Measurements from ENCODE around the gene SPSB4. TPM values are rescaled to one million over a fixed set of nuclear protein-coding genes. Genes with fewer than 3 reads are reported as not detected.

Gene SPSB4
- total and polyA plus RNA-seq, 2 of the 8 experiments (the other 6 are each of a cell fraction or from before 2014, with no cell fraction given): 15.1 to 17.2 TPM

GRCh38 chr3:141047168-141047567, 4.0 kb upstream of the SPSB4 start:
- no peak overlapping the region for H3K14ac ChIP-seq (ENCODE audit: insufficient read length)
- H3K4ac ChIP-seq (replicated peaks; ENCODE audit: insufficient read length, low read depth, low read length): no peak overlapping the region
- DNase-seq (ENCODE audit: low read depth in 1 of 2, low spot score in 2 of 2) (no peak), FAIRE-seq (no peak)
- WGBS, 2 experiments (ENCODE audit: extremely low coverage in 1 of 2, insufficient coverage in 1 of 2, insufficient read length in 1 of 2, insufficient replicate concordance in 2 of 2, low coverage in 1 of 2, low lambda C conversion rate in 2 of 2, missing lambda C conversion rate in 1 of 2): 89% methylated on average over 1 of the region's 1 CpG; no CpG with 5 or more reads in 1 of the 2 experiments
- peaks cover 0 to 28% (median 9%) of the 10 kb centered on the region in 4 experiments; a peak in 5 of 7 replicates for H3K27me3 ChIP-seq (replicated peaks in 1 of 4; ENCODE audit: control insufficient read depth in 3 of 4, extremely low read depth in 1 of 4, insufficient read depth in 3 of 4, low read length in 3 of 4)
- no peak overlapping the region for H3K56ac ChIP-seq (replicated peaks; ENCODE audit: insufficient read length, low read depth, low read length)
- no peak overlapping the region for H3K9ac ChIP-seq (replicated peaks in 1 of 4; ENCODE audit: extremely low read depth in 1 of 4, low read depth in 3 of 4, low read length in 3 of 4)
- H2BK15ac ChIP-seq (ENCODE audit: low read length): no peak overlapping the region
- no peak overlapping the region for H3K4me3 ChIP-seq (ENCODE audit: extremely low read depth in 1 of 4, insufficient read depth in 2 of 4, low read depth in 3 of 4, low read length in 4 of 4)
- peaks cover 9% of the 10 kb centered on the region for H3K23me2 ChIP-seq (ENCODE audit: low read depth, low read length)
- H3K4me1 ChIP-seq (replicated peaks in 1 of 4; ENCODE audit: control insufficient read depth in 3 of 4, insufficient read depth in 4 of 4, low read length in 3 of 4): peaks cover 0 to 17% (median 5%) of the 10 kb centered on the region in 4 experiments; a peak in 5 of 7 replicates
- no peaks in the 10 kb centered on the region for H3K9me3 ChIP-seq (ENCODE audit: insufficient read depth in 2 of 2, low read depth in 1 of 2, low read length in 1 of 2)
- no peaks in the 10 kb centered on the region for H3K79me2 ChIP-seq (ENCODE audit: control insufficient read depth in 1 of 2, insufficient read depth in 2 of 2, low read length in 2 of 2)
- no peak overlapping the region for H3K18ac ChIP-seq (ENCODE audit: extremely low read depth, low read length)
- POLR2A ChIA-PET (ENCODE audit: partially characterized antibody): no interaction called here
- H2AFZ ChIP-seq (ENCODE audit: low read length): no peak overlapping the region
- H4K91ac ChIP-seq (replicated peaks; ENCODE audit: insufficient read length, low read length): no peak overlapping the region
- no peaks in the 10 kb centered on the region for H3K79me1 ChIP-seq (ENCODE audit: low read depth, low read length)
- no peak overlapping the region for H2BK120ac ChIP-seq (replicated peaks; ENCODE audit: low read depth, low read length)
- H2BK20ac ChIP-seq (ENCODE audit: low read length): no peak overlapping the region
- no peak overlapping the region for H2AK5ac ChIP-seq (ENCODE audit: low read depth, low read length)
- no peak overlapping the region; the same call in 1 of the 2 replicates for H2BK12ac ChIP-seq (ENCODE audit: low read depth, low read length)
- H3K27ac ChIP-seq (ENCODE audit: low read depth, low read length): no peak overlapping the region
- H3K36me3 ChIP-seq (ENCODE audit: control insufficient read depth in 2 of 4, insufficient read depth in 4 of 4, low read length in 3 of 4): no peaks in the 10 kb centered on the region
- no peak overlapping the region for H4K5ac ChIP-seq (ENCODE audit: insufficient read length, low read depth, low read length)
- H2BK5ac ChIP-seq (ENCODE audit: low read depth, low read length): no peak overlapping the region
- no peak overlapping the region for H3K23ac ChIP-seq (ENCODE audit: insufficient read length)
- no peak overlapping the region for H3K4me2 ChIP-seq (ENCODE audit: insufficient read depth in 1 of 2, low read depth in 2 of 2, low read length in 2 of 2)
- CTCF ChIA-PET (ENCODE audit: partially characterized antibody): interaction anchor here (0.6 to 9.8 kb wide), 10 partner anchors 8 to 183 kb away, joined by 3 to 333 read pairs (median 40); no protein-coding TSS in a partner anchor
- no peaks in the 10 kb centered on the region for H4K20me1 ChIP-seq (replicated peaks in 1 of 2; ENCODE audit: control insufficient read depth in 1 of 2, insufficient read depth in 2 of 2, low read length in 2 of 2)
- no peak overlapping the region for H4K8ac ChIP-seq (ENCODE audit: extremely low read depth, insufficient read depth, low read length)
- no peak for TF ChIP-seq SAP30 (IDR thresholded peaks at IDR 0.05; ENCODE audit: insufficient read depth, insufficient replicate concordance, low read length)
- no peak for TF ChIP-seq KDM5A (IDR thresholded peaks at IDR 0.05; ENCODE audit: low read length)
- no peak for TF ChIP-seq CREB1 (IDR thresholded peaks at IDR 0.05)
- no peak for TF ChIP-seq RBBP5 (IDR thresholded peaks at IDR 0.05; ENCODE audit: borderline replicate concordance, low read depth, low read length)
- TF ChIP-seq ATF2 (IDR thresholded peaks at IDR 0.05; ENCODE audit: low read length): no peak
- no peak for TF ChIP-seq POLR2AphosphoS5 (IDR thresholded peaks at IDR 0.05; ENCODE audit: low read depth, low read length)
- no peak for TF ChIP-seq HDAC2 (IDR thresholded peaks at IDR 0.05; ENCODE audit: borderline replicate concordance in 1 of 2, low read depth in 2 of 2, low read length in 2 of 2)
- no peak for TF ChIP-seq ASH2L (IDR thresholded peaks at IDR 0.05; ENCODE audit: low read length)
- TF ChIP-seq USF2 (IDR thresholded peaks at IDR 0.05; ENCODE audit: low read length): no peak
- TF ChIP-seq SP1 (IDR thresholded peaks at IDR 0.05; ENCODE audit: low read depth, low read length): no peak
- no peak for TF ChIP-seq EZH2 (IDR thresholded peaks at IDR 0.05; ENCODE audit: low read depth, low read length, severe bottlenecking)

All from H1 (cell line).